ENCODE results near the gene SMIM27.
"Not testable (repeated sequence)": the region's sequence is repeated elsewhere in the genome, so short reads cannot be mapped to it uniquely, and the experiment has no call there.

The SMIM27 gene

DNA sequence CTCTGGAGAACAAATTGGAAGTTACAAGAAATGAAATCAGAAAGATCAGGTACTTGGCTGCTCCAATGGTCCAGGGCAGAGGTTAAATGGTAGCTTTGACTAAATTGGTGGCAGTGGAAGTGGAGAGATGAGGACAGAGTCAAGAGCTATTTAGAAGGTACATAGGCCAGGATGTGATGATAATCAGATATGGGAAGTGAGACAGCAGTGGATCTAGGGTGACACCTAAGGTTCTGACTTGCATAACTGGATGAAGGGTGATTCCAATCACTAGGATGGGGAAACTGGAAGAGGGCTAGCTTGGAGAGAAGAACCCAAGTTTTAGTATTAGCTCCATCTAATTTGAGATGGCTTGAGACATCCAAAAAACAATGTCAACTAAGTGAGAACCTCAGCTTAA is 44.8 kb downstream of the SMIM27 start:
- no peak for DNase-seq (ENCODE audit: low read depth, low spot score)
- Histone ChIP-seq H3K36me3 (ENCODE audit: insufficient read depth, low read length) (no peaks in the 10 kb centered on the region), H3K4me3 (no peak overlapping the region)

DNA sequence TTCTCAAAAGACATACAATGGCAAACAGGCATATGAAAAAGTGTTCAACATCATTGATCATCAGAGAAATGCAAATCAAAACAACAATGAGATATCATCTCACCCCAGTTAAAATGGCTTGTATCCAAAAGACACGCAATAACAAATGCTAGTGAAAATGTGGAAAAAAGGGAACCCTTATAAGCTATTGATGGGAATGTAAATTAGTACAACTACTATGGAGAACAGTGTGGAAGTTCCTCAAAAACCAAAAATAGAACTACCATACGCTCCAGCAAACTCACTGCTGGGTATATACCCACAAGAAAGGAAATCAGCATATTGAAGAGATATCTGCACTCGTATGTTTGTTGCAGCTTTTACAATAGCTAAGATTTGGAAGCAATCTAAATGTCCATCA is 46.9 kb downstream of the SMIM27 start:
- H3K27ac ChIP-seq; DNase-seq (ENCODE audit: low read depth, low spot score); H3K4me3 ChIP-seq; H3K9ac ChIP-seq (ENCODE audit: insufficient read length); H3K36me3 ChIP-seq (ENCODE audit: insufficient read depth, low read length); H3K9me3 ChIP-seq (ENCODE audit: low read depth, low read length): not testable (repeated sequence)

More for the DNA sequence above, 44.8 kb downstream of the SMIM27 start:
- Histone ChIP-seq H3K9ac (ENCODE audit: insufficient read length) (no peak overlapping the region), H3K27ac (no peak overlapping the region), H3K9me3 (ENCODE audit: low read depth, low read length) (no peaks in the 10 kb centered on the region)
- no peak for TF ChIP-seq FOXP2 (optimal IDR thresholded peaks at IDR 0.05; ENCODE audit: control extremely low read depth, extremely low read length, insufficient read depth)
- TF ChIP-seq POLR2AphosphoS5 (IDR thresholded peaks at IDR 0.05; ENCODE audit: borderline replicate concordance, low read depth, low read length), result no peak
- TF ChIP-seq EZH2 (IDR thresholded peaks at IDR 0.05), result no peak

Data from SK-N-MC (cell line).